GM21723 (cell line): Measurements from ENCODE around the gene DYNLRB1.

Source experiments
- ATAC-seq: cut with Tn5 transposase; IDR thresholded peaks from one replicate; pipeline ENCODE4 v1.9.1; 2021; ENCODE audit warnings: mild to moderate bottlenecking, moderate library complexity; ENCODE audit not compliant: unreplicated experiment

DYNLRB1 gene

DNA sequence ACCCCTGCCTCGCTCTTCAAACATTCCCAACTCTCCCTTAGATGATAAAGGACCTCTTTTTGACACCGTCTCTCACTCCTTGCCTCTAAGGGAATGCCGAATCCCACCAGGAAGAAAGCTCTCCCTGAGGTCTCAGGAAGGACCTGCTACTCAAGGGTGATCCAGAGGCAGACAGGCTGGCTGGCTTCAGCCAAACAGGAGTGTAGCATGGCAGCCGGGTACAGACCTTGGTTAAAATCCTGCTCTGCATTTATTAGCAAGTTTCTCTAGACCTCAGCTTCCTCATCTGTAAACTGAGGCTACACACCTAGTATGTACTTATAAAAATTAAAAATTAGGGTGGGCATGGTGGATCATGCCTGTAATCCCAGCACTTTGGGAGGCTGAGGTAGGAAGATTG, 59.5 kb downstream of the DYNLRB1 start:
- ATAC-seq: no peak

DNA sequence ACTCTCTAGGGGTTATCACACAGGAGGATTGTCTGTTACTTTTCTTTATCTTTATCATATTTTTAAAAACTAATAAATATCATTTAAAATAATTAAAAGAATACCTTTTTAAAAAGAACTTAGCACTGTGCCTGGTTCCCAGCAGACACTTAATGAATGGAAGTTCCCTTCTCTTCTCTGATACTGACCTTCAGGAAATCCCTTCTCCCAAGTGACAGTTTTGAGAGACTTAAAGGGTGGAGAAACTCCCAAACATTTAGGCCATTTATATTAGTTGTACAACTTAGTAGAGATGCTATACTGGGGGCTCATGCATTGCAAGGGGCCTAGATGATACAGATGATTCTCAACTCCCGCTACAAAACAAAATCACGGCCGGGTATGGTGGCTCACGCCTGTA, 60.8 kb downstream of the DYNLRB1 start:
- no peak for ATAC-seq

DNA sequence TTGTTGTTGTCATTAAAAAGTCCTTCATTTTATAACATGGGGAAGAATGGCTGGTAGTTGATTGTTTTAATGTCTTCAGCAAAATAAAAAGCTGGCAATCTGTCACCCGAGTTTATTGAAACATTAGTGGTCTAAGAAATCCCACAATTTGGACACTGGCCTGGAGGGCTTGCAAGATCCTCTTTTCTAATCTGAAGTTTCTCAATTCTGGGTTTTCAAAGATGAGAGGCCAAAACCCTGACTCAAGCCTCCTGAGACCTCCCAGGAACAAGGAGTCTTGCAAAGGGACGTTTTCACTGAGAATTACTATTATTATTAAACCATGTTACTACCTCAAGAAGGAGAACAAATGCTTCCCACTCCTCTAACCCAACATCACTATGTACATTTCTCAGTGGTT, 61.8 kb downstream of the DYNLRB1 start:
- no peak for ATAC-seq

DNA sequence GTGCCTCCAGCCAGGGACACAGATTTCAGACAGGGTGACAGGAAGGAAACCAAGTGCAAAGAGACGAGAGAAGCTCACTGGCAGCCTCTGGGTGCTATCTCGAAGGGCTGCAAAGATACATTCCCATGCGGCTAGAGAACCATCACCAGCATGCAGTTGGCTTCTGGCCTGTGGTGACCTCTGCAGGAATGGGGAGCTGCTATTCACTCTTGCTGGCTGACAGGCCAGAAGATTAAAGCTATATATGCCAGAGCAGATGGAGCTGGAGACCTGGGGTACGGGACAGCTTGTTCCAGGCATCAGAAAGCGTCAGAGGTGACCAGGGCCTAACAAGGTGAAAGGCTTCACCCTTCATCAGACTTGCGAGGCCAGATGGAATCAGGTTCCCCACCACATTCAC, 62.3 kb downstream of the DYNLRB1 start:
- no peak for ATAC-seq

DNA sequence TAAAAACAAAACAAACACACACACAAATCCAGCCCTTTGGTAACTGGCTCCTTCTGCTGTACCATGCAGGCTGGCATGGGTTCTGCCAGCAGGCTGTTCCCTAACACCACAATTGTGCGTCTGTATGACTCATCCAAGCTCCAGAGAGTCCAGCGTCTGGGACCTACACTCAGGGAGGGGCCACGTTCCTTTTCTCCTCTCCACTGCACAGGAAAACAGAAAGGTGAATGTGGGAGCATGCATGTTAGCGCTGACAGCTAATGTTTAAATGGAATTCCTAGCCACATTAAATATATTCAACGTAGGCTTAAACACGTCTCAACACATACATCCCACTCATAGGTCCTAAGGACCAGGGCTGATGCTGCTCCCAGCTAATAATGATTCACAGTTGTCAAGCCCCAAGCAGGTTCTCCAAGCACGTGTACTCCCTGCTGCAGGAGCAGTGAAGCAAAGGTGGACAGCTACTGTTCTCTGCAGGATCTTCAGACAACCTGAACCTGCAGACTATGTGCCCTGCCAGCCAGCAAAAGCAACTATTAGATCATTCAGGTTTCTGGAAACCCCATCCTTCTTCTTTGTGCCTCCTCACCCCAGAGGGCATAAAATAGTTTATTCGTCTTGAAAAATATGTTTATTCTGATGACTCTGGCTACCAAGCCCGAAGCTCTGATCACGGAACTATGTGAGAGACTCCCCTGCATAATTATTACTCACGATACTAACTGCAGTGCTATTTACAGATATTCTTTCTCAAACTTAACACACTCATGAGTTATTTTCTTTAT, 63.2 kb downstream of the DYNLRB1 start:
- no peak for ATAC-seq

DNA sequence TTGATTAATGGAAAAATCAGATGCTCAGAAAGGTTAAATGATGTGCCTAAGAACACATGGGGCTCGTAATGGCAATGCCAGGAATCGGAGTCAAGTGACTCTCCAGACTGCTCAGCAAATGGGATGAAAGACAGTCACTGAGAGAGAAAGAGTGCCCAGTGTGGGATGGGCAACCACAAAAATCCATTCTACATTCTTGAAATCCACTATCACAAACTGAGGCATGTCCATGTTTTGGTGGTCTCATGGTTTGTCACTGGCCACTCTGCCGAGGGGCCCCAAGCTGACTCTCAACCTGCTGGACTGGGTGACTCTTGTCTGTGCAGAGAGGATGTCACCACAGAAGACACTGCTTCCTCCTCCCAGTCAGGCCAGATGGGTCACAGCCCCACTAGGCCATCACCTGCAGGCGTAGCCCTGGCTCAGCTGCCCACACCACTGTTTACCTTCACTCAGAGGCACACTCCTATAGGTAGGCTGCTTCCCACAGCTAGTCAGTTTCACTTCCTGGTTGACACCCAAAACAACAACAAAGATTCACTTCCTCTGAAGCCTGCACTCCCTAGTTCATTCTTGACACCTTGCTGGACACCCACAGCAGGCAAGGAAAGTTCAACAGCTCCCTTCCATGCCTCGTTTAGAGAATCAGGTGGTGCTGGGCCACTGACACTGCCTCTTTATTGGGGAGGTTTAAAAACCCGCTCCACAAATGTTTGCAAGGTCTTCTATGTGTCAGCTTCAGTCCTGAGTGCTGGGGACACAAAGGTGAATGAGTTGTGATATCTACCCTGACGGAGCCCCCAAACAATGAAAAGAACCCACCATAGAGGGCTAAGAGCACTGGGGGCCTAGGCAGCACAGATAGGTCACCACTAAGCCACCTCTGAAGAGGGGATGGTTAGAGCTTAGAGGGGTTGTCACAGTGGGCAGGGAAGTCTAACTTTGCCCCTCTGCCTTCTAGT, 64.0 kb downstream of the DYNLRB1 start:
- peak; percentile 77 for ATAC-seq

DNA sequence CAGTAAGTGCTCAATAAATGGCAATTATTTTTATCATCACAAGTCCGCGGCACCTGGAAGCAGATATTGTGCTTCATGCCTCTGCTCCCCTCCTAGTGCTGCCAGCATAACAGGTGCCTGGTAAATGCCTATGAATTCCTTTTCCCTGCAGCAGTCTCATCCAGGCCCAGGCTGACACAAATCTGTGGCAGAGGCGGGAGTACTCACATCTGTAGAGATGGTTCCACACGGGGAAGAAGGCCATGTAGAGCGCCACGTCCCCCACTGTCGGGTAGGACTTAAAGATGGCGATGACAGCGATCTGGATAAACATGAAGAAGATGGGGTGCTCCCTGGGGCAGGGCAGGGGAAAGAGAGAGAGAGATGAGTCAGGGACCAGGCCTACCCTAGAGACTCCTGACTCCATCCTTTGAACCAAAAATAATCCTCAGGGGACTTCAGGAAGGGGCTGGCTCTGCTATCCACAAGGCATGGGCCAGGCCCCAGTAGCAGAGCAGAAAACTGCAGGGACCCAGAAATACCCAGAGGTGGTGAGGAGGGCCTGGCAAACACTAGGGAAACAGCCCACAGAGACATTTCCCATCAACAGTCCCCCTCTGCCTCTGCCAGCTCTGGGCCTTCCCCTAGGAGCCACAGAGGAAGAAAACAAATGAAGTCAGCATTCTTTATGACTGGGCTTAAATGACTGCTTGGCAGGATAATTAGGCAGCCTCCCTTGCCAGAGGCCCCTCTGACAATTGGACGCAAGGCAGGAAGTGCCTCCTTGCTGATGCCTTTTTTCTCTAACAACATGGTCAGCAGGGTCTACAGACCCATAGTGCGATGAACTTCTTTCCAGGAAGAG, 65.3 kb downstream of the DYNLRB1 start:
- ATAC-seq: peak; percentile 64

DNA sequence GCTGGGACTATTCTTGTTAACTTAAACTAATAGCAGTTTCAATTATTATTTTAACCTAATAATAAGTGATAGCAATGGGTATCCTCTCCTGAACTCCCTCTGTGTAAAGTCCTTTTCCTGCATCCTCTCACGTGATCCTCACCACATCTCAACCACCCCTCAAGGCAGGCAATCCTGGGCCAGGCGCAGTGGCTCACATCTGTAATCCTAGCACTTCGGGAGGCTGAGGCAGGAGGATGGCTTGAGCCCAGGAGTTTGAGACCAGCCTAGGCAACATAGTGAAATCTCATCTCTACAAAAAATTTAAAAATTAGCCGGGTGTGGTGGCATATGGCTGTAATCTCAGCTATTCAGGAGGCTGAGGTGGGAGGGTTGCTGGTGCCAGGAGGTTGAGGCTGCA, 66.0 kb downstream of the DYNLRB1 start:
- no peak for ATAC-seq

DNA sequence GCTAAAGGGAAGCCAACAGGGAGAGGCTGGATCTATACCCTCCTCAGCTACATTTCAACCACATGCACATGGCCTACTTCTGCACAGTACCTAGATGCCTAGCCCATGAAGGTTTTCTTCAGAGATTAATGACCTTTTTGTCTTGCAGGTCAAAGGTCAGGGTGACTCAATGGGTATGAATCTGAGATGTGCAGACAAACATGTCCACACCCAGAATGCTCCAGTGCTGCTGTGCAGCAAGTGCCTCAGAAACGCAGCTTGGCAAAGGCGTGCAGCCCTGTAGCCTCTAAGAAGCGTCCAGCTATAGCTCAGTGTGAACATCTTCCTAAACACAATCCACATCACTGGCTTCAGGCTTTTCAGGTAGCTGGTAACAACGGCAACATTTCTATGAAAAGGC, 66.7 kb downstream of the DYNLRB1 start:
- no peak for ATAC-seq

DNA sequence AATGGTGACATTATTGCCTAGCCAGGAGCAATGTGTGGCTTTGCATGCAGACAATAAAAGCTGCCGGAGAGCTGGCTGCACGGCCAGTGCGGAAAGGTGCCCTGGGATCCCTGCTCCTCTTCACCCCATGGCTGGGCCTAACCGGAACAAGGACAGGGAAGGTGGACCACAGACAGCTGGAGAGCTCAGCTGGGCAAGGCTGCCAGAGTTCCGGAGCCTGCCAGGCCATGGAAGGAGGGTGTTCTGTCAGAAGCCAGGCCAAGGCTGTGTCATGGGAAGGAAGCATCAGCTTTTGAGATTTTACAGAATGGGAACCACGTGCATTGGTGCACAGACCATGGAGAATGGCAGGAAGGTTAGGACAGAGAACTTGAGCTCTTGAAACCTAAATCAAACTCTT, 67.3 kb downstream of the DYNLRB1 start:
- ATAC-seq: no peak

DNA sequence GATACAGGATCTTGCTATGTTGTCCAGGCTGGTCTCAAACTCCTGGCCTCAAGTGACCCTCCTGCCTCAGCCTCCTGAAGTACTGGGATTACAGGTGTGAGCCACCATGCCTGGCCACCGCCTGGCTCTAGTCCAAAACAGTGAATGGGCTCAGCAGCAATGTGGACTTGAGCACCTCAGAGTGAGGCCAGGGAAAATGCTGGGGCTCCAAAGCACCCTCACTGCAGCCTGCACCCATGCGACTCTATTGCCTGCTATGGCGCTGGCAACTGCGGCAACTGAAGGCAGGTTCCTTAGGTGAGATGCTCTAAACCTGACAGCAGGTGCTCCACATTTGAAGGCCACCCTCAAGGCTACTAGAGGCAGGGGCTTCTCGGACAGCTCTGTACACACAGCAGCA, 68.8 kb downstream of the DYNLRB1 start:
- ATAC-seq: no peak

DNA sequence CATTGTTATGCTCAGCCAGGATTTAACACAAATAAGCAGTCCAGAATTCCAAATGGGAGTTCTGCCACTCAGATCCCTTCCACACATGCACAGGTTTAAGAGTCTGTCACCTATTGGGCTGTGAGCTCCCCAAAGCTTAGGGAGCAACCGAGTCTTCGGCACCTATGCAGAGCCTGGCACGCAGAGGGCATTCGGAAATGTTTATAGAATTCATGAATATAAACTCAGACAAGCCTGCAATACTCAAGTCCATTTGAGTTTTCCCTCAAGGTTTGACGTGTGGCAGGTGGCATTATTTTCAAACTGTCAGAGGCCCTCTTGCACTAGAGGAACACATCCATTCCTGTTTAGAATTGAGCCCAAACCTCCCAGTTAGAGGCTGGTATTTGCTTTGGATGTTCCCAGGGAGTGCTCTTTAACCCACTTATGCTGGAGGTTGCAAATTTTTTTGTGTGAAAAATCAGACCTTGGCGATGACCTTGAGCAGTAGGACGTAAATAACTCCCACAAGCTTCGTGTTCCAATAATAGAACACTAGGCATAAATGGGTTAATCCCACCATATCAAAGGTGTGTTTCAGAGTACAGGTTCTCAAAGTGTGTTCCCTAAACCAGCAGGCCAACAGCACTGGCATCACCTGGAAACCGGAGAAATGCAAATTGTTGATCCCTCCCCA, 70.4 kb downstream of the DYNLRB1 start:
- no peak for ATAC-seq
